C1 segment of cervical spinal cord (tissue), 14 donors: ENCODE results near the gene JDP2.
"Not testable (repeated sequence)": the region's sequence is repeated elsewhere in the genome, so short reads cannot be mapped to it uniquely, and the experiment has no call there.

Source experiments
- DNase-seq, 14 donors: peaks; one replicate each; lab custom pipeline; 2025; lab: John Stamatoyannopoulos, UW

Gene JDP2, protein sequence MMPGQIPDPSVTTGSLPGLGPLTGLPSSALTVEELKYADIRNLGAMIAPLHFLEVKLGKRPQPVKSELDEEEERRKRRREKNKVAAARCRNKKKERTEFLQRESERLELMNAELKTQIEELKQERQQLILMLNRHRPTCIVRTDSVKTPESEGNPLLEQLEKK

DNA sequence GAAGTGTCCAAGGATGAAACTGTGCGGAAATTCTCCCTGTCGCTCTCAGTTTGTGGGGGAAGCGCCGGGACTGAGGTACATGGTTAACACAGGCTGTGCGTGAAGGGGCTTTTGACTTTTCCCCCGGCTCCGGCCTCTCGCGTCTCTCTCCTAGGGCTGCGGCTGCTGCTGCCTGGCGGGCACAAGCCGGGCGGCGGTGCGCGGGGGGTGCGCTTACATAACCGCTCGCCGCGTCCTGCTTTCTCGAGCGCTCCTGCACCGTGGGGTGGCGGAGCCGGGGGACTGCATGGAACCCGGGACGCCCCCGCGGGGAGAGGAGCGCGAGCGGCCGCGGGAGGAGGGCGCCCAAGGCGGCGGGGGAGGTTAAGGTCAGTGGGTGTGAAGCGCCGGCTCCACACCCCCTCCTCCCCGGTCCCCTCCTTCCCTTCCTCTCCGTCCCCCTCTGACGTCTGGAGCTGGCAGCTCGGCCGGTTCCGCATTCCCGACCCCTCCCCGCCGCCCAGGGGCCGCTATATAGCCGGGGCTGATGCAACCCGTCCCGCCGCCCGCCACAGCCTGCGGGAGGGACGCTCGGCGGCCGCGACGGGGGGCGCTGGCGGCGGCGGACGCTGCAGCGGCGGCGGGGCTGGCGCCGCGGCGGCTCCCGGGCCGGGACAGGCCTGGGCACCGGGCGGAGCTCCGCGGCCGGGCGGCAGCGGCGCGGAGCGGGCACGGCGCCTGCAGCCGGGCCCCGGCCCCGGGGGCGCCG is at the start of gene JDP2:
Gene JDP2, plus strand, starts transcription at position 541 of the 748 bp plus-strand sequence. CDS start 9,899 bp downstream, outside the sequence.
- DNase-seq = peak; percentile 37 to 92 (median 78)

GRCh38 chr14:75379246-75379929 is 48.4 kb upstream of the JDP2 start:
- DNase-seq = no peak

DNA sequence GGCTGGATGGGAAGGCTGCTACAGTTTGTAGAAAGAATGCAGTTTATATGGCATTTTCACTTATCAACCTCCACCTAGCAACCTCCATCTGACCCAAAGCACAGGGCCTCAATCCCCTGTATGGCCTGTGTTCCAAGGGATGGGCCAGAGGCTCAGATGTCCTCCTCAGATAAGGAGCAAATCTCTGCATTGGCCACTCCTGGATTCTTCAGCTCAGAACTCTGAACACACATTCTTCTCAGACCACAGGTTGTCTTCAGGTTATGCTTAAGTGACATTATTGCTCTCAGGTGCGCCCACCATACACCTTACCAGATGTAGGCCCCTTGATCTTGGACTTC is 47.9 kb upstream of the JDP2 start:
- no peak for DNase-seq

DNA sequence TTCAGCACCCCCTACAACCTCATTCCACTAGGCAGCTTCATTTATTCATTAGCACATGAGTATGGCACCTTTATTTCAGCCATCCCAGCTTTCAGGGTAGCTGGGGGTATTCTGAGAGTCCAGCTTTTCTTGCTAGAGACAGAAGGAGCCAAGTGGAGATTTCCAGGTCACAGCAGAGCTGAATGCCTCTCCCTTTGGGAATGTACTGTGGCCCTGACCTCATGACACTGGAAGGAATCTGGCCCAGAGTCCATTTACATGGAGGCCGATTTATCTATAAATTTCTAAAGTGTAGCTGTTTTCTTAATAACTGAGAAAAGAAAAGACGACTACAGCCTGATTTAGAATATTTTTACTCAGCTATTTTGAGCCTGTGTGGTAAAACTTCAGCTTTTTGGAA is 47.2 kb upstream of the JDP2 start:
- no peak for DNase-seq

DNA sequence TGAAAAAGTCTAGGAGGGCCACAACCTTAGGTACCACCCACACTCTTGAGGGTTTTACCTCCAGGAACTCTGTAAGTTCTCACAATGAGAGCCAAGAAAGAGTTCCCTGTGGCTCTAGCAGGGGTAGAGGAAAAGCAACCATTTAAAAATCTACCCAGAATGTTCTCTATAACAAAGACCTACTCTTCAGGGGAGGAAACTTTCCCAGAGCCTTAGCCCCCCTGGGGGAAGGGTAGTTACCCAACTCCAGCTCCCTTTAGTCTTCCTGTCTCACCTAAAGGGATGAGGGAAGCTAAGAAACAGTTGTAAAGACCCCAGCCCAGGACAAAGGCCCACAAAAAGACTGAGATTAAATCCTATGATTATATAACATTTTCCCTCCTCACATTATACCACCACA is 46.2 kb upstream of the JDP2 start:
- DNase-seq = no peak

DNA sequence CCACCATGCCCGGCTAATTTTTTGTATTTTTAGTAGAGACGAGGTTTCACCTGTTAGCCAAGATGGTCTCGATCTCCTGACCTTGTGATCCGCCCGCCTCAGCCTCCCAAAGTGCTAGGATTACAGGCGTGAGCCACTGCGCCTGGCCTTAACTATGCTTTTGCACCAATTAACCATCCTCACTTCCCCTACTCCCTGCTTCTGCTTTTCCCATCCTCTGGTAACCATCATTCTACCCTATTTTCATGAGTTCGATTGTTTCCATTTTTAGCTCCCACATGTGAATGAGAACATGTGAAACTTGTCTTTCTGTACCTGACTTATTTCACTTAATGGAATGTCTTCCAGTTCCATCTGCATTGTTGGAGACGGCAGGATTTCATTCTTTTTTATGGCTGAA is 44.6 kb upstream of the JDP2 start:
- DNase-seq = not testable (repeated sequence)

GRCh38 chr14:75383721-75384120 is 44.1 kb upstream of the JDP2 start:
- DNase-seq = no peak

DNA sequence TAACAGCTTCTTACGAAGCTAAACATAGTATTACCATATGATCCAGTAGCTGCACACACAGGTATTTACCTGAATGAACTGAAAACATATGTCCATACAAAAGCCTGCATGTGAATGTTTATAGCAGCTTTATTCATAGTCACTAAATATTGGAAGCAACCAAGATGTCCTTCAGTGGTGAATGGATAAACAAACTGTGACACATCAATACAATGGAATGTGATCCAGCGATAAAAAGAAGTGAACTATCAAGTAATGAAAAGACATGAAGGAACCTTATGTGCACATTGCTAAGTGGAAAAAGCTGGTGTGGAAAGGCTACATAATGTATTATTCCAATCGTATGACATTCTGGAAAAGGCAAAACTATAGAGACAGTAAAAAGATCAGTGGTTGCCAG is 38.1 kb upstream of the JDP2 start:
- DNase-seq = no peak

GRCh38 chr14:75390183-75390582 is 37.6 kb upstream of the JDP2 start:
- DNase-seq = no peak

DNA sequence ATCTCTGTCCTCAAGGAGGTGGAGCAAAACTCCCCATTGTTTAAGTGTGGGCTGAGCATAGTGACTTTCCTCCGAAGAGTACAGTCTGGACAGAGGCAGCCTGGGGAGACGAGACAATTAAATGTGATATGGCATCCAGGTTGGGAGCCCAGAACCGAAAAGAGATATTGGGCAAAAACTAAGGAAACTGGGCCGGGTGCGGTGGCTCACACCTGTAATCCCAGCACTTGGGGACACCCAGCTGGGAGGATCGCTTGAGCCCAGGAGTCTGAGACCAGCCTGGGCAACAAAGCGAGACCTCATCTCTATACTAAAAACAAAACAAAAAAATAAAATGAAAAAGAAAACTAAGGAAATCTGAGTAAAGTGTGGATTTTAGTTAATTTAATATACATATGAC is 35.9 kb upstream of the JDP2 start:
- no peak for DNase-seq

DNA sequence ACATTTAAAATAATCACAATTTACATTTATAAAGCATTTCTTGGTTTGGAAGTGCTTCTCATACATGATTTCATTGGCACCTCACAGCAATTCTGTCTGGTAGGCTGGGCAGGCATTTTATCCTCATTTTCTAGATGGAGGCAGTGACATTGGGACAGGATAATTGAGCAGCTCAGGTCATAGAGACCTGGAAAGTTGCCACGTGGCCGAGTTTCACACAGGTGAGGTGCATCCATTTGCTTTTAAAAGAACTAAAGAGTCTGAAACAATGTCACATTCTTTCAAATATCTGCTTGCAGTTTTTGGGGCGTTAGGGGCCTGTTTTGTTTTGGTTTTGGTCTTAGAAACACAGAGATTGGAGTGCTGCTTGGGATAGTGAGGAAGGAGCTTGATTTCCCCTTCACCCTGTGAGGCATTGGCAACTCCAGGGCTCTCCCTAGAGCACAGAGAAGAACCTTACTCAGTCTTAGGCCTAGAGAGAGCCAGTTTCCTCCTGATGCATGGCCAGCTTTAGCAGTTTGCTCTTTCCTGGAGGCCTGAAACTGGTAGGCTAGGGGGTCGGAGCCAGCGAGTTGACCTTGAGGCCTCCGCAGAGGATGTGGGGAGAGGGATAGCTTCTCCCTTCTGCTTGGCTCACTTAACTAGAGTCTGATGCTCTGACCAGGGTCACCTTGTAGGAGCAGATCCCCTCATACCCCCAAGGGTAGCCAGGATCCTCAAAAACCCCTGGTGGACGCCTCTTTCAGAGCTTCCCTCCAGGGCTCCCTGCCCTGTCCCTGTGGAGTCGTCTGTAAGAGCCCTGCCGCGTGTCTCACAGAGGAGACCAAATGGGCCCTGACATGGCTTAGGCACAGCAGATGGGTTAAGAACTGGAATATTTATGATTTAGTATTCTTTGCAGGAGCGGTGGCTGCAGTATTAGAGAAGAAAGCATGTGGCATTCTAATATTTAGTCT is 34.9 kb upstream of the JDP2 start:
- no peak for DNase-seq

DNA sequence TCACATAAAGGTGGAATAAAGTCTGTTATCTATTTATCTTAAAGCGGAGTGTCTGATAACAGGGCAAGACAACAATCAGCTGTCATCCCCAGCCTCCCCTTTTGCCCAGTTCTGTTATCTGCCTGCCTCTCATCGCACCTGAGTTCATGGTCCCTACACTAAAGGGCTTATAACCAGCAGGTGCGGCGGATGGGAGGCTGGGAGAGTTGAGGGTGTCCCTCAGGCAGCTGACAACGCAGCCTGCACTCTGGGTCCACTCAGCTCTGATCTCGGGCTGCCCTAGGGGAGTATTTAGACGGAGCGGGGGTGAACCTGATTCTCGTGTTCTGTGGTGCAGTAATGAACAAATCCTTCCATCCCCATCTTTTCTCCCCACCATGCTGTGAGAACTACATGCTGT is 34.0 kb upstream of the JDP2 start:
- no peak for DNase-seq

- no peak for DNase-seq
Observed at GRCh38 chr14:75395862-75396261, 32.0 kb upstream of the JDP2 start.

DNA sequence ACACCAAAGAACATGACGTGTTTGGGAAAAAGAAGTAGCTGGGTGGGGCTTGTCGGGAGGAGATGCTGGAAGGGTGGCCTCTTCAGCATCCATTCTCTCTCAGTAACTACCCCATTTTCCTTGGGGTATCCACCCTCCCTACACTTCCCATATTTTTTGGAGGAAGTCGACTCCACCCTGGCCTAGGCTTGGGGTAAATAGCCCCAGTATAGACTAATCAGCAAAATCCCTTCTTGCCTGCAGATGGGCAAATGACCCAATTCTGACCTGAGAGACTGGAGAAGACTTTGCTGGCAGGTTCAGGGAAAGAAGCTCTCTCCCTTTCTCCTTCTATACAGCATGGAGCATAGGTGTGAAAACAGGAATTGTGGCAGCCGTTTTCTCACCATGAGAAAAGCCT is 28.5 kb upstream of the JDP2 start:
- DNase-seq = no peak

DNA sequence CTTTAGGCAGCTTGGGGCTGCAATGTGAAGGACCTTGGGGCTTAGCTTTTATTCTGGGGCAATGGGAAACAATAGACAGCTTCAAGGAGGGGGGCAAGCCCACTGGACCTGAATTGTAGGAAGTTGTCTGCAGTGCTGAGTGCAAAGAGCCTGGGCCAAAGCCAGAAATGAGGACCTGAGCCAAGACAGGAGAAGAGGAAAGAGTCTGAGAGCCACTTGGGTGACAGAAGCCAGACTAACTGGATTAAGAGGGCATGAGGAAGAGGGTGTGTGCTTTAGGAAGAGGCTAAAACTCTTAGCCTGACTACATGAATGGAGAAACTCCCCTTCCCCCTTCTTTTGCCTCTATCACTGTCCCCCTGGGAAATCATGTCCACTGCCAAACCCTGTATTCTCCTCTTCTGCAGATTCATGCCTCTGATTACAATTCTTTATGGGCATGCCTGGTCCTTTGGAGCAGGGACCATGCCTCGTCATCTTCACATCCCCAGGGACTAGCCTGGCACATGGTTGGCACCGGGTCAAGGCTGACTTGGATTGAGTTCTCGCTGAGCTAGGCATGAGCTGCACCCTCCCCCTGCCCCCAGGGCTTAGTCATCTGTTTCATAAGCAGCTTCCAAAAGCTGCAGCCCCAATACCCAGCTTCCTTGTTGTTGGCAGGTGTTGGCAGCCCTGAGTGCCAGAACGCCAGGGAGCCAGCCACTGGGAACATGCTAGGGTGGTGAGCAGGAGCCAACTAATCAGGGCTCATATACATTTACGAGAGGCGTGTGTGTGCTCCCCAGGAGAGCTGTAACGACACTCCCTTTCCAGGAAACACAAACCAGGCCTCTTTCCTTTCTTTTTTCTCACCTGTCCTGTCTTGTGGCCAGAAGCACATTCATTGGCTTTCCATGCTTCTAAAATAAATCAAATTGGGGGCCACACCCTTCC is 27.7 kb upstream of the JDP2 start:
- peak in 11 of 14 donors; percentile 9 to 87 (median 62) for DNase-seq

- no peak for DNase-seq
Observed at GRCh38 chr14:75401361-75401760, 26.5 kb upstream of the JDP2 start.

DNA sequence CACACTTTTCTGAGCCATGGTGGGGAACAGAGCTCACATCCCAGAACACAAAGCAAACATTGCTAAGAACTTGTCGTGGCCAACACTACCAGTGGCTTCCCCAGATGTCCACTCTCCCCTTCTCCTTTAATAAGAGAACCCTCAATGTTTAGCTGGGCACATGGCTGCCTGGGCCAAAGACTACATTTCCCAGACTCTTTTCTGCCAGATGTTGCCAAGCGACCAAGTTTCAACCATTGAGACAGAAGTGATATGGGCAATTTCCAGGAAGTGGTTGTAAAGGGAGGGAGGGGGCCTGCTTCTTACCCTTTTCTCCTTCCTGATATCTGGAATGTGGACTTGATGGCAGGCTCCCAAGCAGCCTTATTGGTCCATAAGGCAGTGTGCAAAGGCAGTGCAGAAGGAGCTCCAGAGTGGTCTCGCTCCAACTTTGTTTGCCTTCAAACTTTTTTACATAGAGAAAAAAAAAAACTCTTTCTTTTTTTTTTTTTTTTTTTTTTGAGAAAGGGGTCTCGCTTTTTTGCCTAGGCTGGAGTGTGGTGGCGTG is 24.9 kb upstream of the JDP2 start:
- DNase-seq = no peak

- no peak for DNase-seq
Observed at GRCh38 chr14:75404847-75405246, 23.0 kb upstream of the JDP2 start.

GRCh38 chr14:75406102-75406501 is 21.7 kb upstream of the JDP2 start:
- no peak for DNase-seq

DNA sequence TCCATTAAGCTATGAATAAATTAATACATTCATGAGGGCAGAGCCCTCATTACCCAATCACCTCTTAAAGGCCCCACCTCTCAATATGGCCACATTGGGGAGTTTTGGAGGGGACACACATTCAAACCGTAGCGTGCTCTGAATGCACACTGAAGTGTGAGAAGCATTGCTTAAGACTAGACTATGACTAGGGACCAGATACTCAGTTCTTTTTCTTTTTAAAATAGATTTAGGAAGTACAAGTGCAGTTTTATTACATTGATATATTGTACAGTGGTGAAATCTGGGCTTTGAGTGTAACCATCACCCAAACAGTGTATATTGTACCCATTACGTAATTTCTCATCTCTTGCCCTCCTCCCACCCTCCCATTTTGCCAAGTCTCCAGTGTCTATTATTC is 21.0 kb upstream of the JDP2 start:
- DNase-seq = no peak
